Tibial nerve (tissue), 3 donors: ENCODE data around the gene PIK3CD.

ENCODE experiments used
- CTCF ChIP-seq, 5 experiments: fragments of 200-600 bp in 3 of 5; fragments of 450-650 bp in 2 of 5; sonication (generic) in 3 of 5; IDR thresholded peaks; one replicate each; pipeline ENCODE4 v1.5.1; 2016 to 2019; ENCODE audit warnings: antibody characterized with exemption in 5 of 5, mild to moderate bottlenecking in 3 of 5, moderate library complexity in 2 of 5
- POLR2A ChIP-seq, 2 donors: fragments of 450-650 bp; IDR thresholded peaks; one replicate each; pipeline ENCODE4 v1.6.1; 2017; ENCODE audit warnings: antibody characterized with exemption in 2 of 2, mild to moderate bottlenecking in 2 of 2, moderate library complexity in 2 of 2

GRCh38 chr1:9753121-9753531 is 101.6 kb downstream of the PIK3CD start:
- TF ChIP-seq CTCF (IDR thresholded peaks at IDR 0.05): no peak
- TF ChIP-seq POLR2A (IDR thresholded peaks at IDR 0.05): no peak
